GM12878 (cell line): ENCODE measurements around the gene TAGLN3. TPM values are rescaled to one million over a fixed set of nuclear protein-coding genes. Genes with fewer than 3 reads are reported as not detected.

ENCODE experiments used
- ATAC-seq: fragments of 200-7000 bp; cut with Tn5 transposase; 3 replicates; pipeline ENCODE4 v1.9.1; 2020; ENCODE audit warnings: mild to moderate bottlenecking, moderate library complexity
- BruUV-seq: library from RNA; stranded (reverse); fragments of 400-500 nt; replicated peaks from 2 replicates; lab custom pipeline; 2021; lab: Mats Ljungman, UMichigan
- CTCF ChIA-PET: fragments of 300-600 bp; sonication (Branson Sonifier 250); formaldehyde crosslinking; extraction: SDS; loops from one replicate; lab custom pipeline; 2021; ENCODE audit warnings: inconsistent platforms; lab: Yijun Ruan, JAX
- POLR2A ChIA-PET: fragments of 350-600 bp; formaldehyde crosslinking; extraction: SDS; loops from one replicate; lab custom pipeline; 2021; ENCODE audit warnings: inconsistent platforms; lab: Charles Lee
- RAD21 ChIA-PET: fragments of 300-600 bp; sonication (Branson Sonifier 250); formaldehyde crosslinking; loops from one replicate; lab custom pipeline; 2023; ENCODE audit warnings: antibody characterized with exemption; ENCODE audit not compliant: unreplicated experiment; lab: Charles Lee
- SMC1A ChIA-PET: fragments of 300-600 bp; sonication (Branson Sonifier 250); formaldehyde crosslinking; loops from one replicate; lab custom pipeline; 2023; ENCODE audit not compliant: unreplicated experiment, uncharacterized antibody; lab: Charles Lee
- DNase-seq: peaks from one replicate; pipeline ENCODE4 v3.0.0-alpha.2; 2011; ENCODE audit warnings: low read depth, low spot score
- FAIRE-seq: peaks from 3 replicates; lab custom pipeline; 2011; peaks lifted over from hg19 to GRCh38; lab: Jason Lieb, UNC
- H2AFZ ChIP-seq: 2 replicates; pipeline ENCODE4 v1.6.0; 2011; ENCODE audit warnings: low read depth, low read length, control low read depth; ENCODE audit not compliant: control insufficient read depth
- H3K27ac ChIP-seq: 2 replicates; pipeline ENCODE4 v1.5.1; 2011; ENCODE audit warnings: control low read depth; ENCODE audit not compliant: control insufficient read depth, insufficient read depth
- H3K27me3 ChIP-seq, 2 experiments: replicated peaks in 1 of 2; 2 replicates each; pipeline versions ENCODE4 v1.6.0 to v1.6.1; 2011; ENCODE audit warnings: low read length in 1 of 2; ENCODE audit not compliant: control insufficient read depth in 2 of 2, insufficient read depth in 2 of 2
- H3K36me3 ChIP-seq, 2 experiments: 2 replicates each; pipeline ENCODE4 v1.5.1; 2011; ENCODE audit warnings: low read length in 1 of 2; ENCODE audit not compliant: control insufficient read depth in 2 of 2, insufficient read depth in 2 of 2
- H3K4me1 ChIP-seq: 2 replicates; pipeline ENCODE4 v1.6.1; 2011; ENCODE audit warnings: mild to moderate bottlenecking, low read length, moderate library complexity, mixed read lengths; ENCODE audit not compliant: control insufficient read depth, insufficient read depth
- H3K4me2 ChIP-seq: 2 replicates; pipeline ENCODE4 v1.6.0; 2011; ENCODE audit warnings: control low read depth; ENCODE audit not compliant: control insufficient read depth, insufficient read depth
- H3K4me3 ChIP-seq: fragments of 200-600 bp; sonication (generic); 2 replicates; pipeline ENCODE4 v1.5.1; 2016
- H3K79me2 ChIP-seq: 2 replicates; pipeline ENCODE4 v1.6.0; 2011; ENCODE audit warnings: low read length; ENCODE audit not compliant: control insufficient read depth, insufficient read depth
- H3K9ac ChIP-seq: 2 replicates; pipeline ENCODE4 v1.8.0; 2011; ENCODE audit warnings: low read length, control low read depth, mixed read lengths; ENCODE audit not compliant: control insufficient read depth, insufficient read depth
- H3K9me3 ChIP-seq: replicated peaks from 3 replicates; pipeline ENCODE4 v1.5.1; 2011; ENCODE audit warnings: mild to moderate bottlenecking, low read length; ENCODE audit not compliant: control insufficient read depth, insufficient read depth
- H4K20me1 ChIP-seq: 2 replicates; pipeline ENCODE4 v1.6.0; 2011; ENCODE audit not compliant: control insufficient read depth, insufficient read depth
- HDGF ChIP-seq: fragments of 450-650 bp; IDR thresholded peaks from 2 replicates; pipeline ENCODE4 v1.6.1; 2016; ENCODE audit warnings: antibody characterized with exemption
- IKZF1 ChIP-seq: fragments of 450-650 bp; conservative IDR thresholded peaks from 2 replicates; pipeline ENCODE4 v1.6.1; 2017; ENCODE audit warnings: antibody characterized with exemption, mild to moderate bottlenecking
- NBN ChIP-seq: fragments of 450-650 bp; IDR thresholded peaks from 2 replicates; pipeline ENCODE4 v1.6.1; 2016
- NFXL1 ChIP-seq: fragments of 450-650 bp; IDR thresholded peaks from 2 replicates; pipeline ENCODE4 v1.6.1; 2017; ENCODE audit warnings: antibody characterized with exemption, mild to moderate bottlenecking, borderline replicate concordance
- RBBP5 ChIP-seq: fragments of 200-600 bp; sonication (generic); conservative IDR thresholded peaks from 2 replicates; pipeline ENCODE4 v1.6.1; 2016
- RELA ChIP-seq: fragments of 450-650 bp; IDR thresholded peaks from 2 replicates; pipeline ENCODE4 v1.8.0; 2014; ENCODE audit warnings: borderline replicate concordance; ENCODE audit not compliant: partially characterized antibody
- TARDBP ChIP-seq: IDR thresholded peaks from 2 replicates; pipeline ENCODE4 v1.6.1; 2016; ENCODE audit warnings: borderline replicate concordance
- WGBS: methylation state at CpG from one replicate; pipeline ENCODE4 v1.1.6; 2016; ENCODE audit warnings: low lambda C conversion rate; ENCODE audit not compliant: insufficient replicate concordance, insufficient coverage; ENCODE audit errors: missing lambda C conversion rate; 5-methylcytosine and 5-hydroxymethylcytosine counted together
- in situ Hi-C: fragments of 300-500 bp; cut with MboI; formaldehyde crosslinking; loops from 9 replicates; pipeline ENCODE4 v1.14.3; 2018; ENCODE audit warnings: mixed read lengths
- intact Hi-C: fragments of 100-400 bp; cut with micrococcal nuclease; formaldehyde crosslinking; loops from one replicate; pipeline ENCODE4 v1.14.2; 2022; ENCODE audit not compliant: unreplicated experiment
- polyA plus RNA-seq, 11 experiments: library from polyadenylated mRNA; depleted of rRNA in 4 of 11; unstranded in 6 of 11; stranded (reverse) in 5 of 11; fragments of >200 nt; fragmentation: Nextera tagmentation in 4 of 11; fragmentation: Illumina TruSeq in 1 of 11; extraction: Ambion mirVana in 4 of 11; extraction: Trizol in 1 of 11; gene quantifications; 1 replicate in 1 of 11; 2 replicates in 10 of 11; pipeline versions ENCODE4 v1.2.1 to v1.2.3, GENCODE V29; 2011 to 2016; ENCODE audit warnings: inconsistent platforms in 2 of 11, missing spikeins in 2 of 11, low read depth in 1 of 11
- total RNA-seq, 4 experiments: library from RNA; depleted of rRNA in 3 of 4; stranded (reverse); fragments of >200 nt in 3 of 4; fragmentation: Illumina TruSeq in 1 of 4; extraction: Trizol in 1 of 4; gene quantifications; 2 replicates each; pipeline versions ENCODE4 v1.2.1 to v1.2.3, GENCODE V29; 2013 to 2021
- TF ChIP-seq, protein P1 (sequence below): fragments of 450-650 bp; formaldehyde crosslinking; IDR thresholded peaks from 2 replicates; pipeline ENCODE4 v1.4.0; 2022; ENCODE audit warnings: mild to moderate bottlenecking, moderate library complexity
- TF ChIP-seq, protein P2 (sequence below): fragments of 450-650 bp; IDR thresholded peaks from 2 replicates; pipeline ENCODE4 v1.6.1; 2017; ENCODE audit warnings: mild to moderate bottlenecking, low read depth, inconsistent platforms; ENCODE audit not compliant: poor library complexity, severe bottlenecking
- TF ChIP-seq, protein P3 (sequence below): IDR thresholded peaks from 2 replicates; pipeline ENCODE4 v1.6.1; 2012; ENCODE audit warnings: low read depth, low read length, improper control_type of control experiment
- TF ChIP-seq, protein P4 (sequence below): IDR thresholded peaks from 2 replicates; pipeline ENCODE4 v1.6.1; 2011; ENCODE audit warnings: low read depth, mild to moderate bottlenecking, low read length, moderate library complexity, borderline replicate concordance; ENCODE audit errors: extremely low read depth
- TF ChIP-seq, protein P5 (sequence below): IDR thresholded peaks from 2 replicates; pipeline ENCODE4 v1.6.1; 2012; ENCODE audit warnings: mild to moderate bottlenecking, low read depth, low read length

Gene TAGLN3
- total and polyA plus RNA-seq, 10 of the 15 experiments (the other 5 are each of a cell fraction or from before 2014, with no cell fraction given): 0.06 to 0.53 (median 0.12) TPM; not detected in 3

DNA sequence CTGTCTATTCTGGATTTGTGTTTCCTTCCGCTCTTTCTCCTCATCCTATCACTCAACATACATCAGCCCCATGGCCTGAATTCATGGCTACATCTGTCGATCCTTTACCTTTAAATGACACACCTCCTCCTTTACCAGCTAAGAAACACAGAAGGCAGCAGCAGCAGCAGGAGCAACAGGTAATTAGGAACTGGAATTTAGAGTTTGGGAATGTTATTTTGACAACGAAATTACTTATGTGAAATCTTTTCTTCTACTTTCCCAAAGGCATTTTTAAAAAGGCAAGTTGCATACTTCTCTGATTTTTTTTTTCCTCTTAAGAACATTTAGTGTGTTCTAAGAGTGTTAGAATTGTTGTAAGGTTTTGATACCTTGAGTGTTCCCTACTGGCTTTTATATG, 49.0 kb upstream of the TAGLN3 start (continued):
- TF ChIP-seq, protein P1, sequence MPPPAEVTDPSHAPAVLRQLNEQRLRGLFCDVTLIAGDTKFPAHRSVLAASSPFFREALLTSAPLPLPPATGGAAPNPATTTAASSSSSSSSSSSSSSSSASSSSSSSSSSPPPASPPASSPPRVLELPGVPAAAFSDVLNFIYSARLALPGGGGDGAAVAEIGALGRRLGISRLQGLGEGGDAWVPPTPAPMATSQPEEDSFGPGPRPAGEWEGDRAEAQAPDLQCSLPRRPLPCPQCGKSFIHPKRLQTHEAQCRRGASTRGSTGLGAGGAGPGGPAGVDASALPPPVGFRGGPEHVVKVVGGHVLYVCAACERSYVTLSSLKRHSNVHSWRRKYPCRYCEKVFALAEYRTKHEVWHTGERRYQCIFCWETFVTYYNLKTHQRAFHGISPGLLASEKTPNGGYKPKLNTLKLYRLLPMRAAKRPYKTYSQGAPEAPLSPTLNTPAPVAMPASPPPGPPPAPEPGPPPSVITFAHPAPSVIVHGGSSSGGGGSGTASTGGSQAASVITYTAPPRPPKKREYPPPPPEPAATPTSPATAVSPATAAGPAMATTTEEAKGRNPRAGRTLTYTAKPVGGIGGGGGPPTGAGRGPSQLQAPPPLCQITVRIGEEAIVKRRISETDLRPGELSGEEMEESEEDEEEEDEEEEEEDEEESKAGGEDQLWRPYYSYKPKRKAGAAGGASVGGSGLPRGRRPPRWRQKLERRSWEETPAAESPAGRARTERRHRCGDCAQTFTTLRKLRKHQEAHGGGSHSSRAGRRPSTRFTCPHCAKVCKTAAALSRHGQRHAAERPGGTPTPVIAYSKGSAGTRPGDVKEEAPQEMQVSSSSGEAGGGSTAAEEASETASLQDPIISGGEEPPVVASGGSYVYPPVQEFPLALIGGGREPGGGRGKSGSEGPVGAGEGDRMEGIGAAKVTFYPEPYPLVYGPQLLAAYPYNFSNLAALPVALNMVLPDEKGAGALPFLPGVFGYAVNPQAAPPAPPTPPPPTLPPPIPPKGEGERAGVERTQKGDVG (CRISPR knock-in tag): no peak

DNA sequence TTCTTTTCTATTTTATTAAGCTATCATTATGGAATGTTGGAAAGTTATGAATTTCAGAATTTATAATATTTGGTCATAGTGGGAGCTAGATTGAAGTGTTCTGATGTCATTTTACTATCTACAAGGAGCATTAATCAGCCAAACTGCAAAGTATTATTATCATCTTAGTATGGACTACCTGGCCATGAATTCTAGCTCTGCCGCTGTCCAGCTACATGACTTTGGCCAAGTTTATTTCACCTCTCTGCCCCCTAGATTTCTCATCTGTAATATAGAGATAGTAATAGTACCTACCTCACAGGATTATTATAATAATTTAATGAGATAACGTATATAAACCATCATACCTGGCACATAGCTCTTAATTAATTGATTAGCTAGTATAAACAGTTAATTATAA, 47.7 kb upstream of the TAGLN3 start:
- Histone ChIP-seq H3K4me3 (no peak overlapping the region), H3K79me2 (no peaks in the 10 kb centered on the region), H3K27ac (no peak overlapping the region), H3K9me3 (no peaks in the 10 kb centered on the region), H2AFZ (no peak overlapping the region), H3K9ac (no peak overlapping the region), H3K36me3 (no peaks in the 10 kb centered on the region), H3K4me2 (no peak overlapping the region), H3K4me1 (no peaks in the 10 kb centered on the region), H4K20me1 (no peaks in the 10 kb centered on the region), H3K27me3 (peaks cover 2 to 4% of the 10 kb centered on the region in 2 experiments)
- intact Hi-C loops: no loop called here
- ChIA-PET POLR2A (no interaction called here), RAD21 (interaction anchor here (0.8 to 1.2 kb wide), 2 partner anchors 44 to 84 kb away, joined by 3 read pairs; no protein-coding TSS in a partner anchor), CTCF (interaction anchor here (0.9 to 1.8 kb wide), 10 partner anchors 17 to 235 kb away, joined by 3 to 6 read pairs (median 4); no protein-coding TSS in a partner anchor), SMC1A (interaction anchor here (0.9 to 1.8 kb wide), 12 partner anchors 9 to 234 kb away, joined by 3 to 7 read pairs (median 4); no protein-coding TSS in a partner anchor)
- no peak for ATAC-seq
- WGBS: 47% methylated on average over 2 of the region's 2 CpGs
- BruUV-seq: no TSS peak
- DNase-seq: no peak
- no peak for FAIRE-seq
- in situ Hi-C loops: no loop called here
- TF ChIP-seq HDGF (no peak), NBN (no peak), NFXL1 (no peak), RELA (no peak), TARDBP (no peak), IKZF1 (no peak), RBBP5 (no peak)
- TF ChIP-seq, protein P2, sequence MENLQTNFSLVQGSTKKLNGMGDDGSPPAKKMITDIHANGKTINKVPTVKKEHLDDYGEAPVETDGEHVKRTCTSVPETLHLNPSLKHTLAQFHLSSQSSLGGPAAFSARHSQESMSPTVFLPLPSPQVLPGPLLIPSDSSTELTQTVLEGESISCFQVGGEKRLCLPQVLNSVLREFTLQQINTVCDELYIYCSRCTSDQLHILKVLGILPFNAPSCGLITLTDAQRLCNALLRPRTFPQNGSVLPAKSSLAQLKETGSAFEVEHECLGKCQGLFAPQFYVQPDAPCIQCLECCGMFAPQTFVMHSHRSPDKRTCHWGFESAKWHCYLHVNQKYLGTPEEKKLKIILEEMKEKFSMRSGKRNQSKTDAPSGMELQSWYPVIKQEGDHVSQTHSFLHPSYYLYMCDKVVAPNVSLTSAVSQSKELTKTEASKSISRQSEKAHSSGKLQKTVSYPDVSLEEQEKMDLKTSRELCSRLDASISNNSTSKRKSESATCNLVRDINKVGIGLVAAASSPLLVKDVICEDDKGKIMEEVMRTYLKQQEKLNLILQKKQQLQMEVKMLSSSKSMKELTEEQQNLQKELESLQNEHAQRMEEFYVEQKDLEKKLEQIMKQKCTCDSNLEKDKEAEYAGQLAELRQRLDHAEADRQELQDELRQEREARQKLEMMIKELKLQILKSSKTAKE: no peak
- TF ChIP-seq, protein P3, sequence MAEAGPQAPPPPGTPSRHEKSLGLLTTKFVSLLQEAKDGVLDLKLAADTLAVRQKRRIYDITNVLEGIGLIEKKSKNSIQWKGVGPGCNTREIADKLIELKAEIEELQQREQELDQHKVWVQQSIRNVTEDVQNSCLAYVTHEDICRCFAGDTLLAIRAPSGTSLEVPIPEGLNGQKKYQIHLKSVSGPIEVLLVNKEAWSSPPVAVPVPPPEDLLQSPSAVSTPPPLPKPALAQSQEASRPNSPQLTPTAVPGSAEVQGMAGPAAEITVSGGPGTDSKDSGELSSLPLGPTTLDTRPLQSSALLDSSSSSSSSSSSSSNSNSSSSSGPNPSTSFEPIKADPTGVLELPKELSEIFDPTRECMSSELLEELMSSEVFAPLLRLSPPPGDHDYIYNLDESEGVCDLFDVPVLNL: no peak
- TF ChIP-seq, protein P4, sequence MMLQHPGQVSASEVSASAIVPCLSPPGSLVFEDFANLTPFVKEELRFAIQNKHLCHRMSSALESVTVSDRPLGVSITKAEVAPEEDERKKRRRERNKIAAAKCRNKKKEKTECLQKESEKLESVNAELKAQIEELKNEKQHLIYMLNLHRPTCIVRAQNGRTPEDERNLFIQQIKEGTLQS: no peak
- TF ChIP-seq, protein P5, sequence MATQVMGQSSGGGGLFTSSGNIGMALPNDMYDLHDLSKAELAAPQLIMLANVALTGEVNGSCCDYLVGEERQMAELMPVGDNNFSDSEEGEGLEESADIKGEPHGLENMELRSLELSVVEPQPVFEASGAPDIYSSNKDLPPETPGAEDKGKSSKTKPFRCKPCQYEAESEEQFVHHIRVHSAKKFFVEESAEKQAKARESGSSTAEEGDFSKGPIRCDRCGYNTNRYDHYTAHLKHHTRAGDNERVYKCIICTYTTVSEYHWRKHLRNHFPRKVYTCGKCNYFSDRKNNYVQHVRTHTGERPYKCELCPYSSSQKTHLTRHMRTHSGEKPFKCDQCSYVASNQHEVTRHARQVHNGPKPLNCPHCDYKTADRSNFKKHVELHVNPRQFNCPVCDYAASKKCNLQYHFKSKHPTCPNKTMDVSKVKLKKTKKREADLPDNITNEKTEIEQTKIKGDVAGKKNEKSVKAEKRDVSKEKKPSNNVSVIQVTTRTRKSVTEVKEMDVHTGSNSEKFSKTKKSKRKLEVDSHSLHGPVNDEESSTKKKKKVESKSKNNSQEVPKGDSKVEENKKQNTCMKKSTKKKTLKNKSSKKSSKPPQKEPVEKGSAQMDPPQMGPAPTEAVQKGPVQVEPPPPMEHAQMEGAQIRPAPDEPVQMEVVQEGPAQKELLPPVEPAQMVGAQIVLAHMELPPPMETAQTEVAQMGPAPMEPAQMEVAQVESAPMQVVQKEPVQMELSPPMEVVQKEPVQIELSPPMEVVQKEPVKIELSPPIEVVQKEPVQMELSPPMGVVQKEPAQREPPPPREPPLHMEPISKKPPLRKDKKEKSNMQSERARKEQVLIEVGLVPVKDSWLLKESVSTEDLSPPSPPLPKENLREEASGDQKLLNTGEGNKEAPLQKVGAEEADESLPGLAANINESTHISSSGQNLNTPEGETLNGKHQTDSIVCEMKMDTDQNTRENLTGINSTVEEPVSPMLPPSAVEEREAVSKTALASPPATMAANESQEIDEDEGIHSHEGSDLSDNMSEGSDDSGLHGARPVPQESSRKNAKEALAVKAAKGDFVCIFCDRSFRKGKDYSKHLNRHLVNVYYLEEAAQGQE: no peak
